Osteoblast (primary cell): Measurements from ENCODE around the gene ADCY1. TPM values are rescaled to one million over a fixed set of nuclear protein-coding genes. Genes with fewer than 3 reads are reported as not detected.

ENCODE experiments used
- DNase-seq: peaks from one replicate; pipeline ENCODE4 v3.0.0; 2011; ENCODE audit warnings: low spot score, mixed read lengths; ENCODE audit not compliant: insufficient read length; ENCODE audit errors: missing footprints
- H2AFZ ChIP-seq: 2 replicates; pipeline ENCODE4 v1.6.0; 2011; ENCODE audit warnings: mild to moderate bottlenecking, low read length
- H3K27ac ChIP-seq: 2 replicates; pipeline ENCODE4 v1.5.1; 2011; ENCODE audit warnings: mild to moderate bottlenecking, low read depth, low read length, moderate library complexity
- H3K27me3 ChIP-seq: 2 replicates; pipeline ENCODE4 v1.6.0; 2012; ENCODE audit warnings: mild to moderate bottlenecking, control low read depth, inconsistent platforms, low read length, moderate library complexity; ENCODE audit not compliant: insufficient read depth
- H3K36me3 ChIP-seq: 2 replicates; pipeline ENCODE4 v1.5.1; 2011; ENCODE audit warnings: mild to moderate bottlenecking, low read length, control low read depth, moderate library complexity; ENCODE audit not compliant: insufficient read depth
- H3K4me1 ChIP-seq: 2 replicates; pipeline ENCODE4 v1.5.1; 2011; ENCODE audit warnings: mild to moderate bottlenecking, low read length, control low read depth, moderate library complexity; ENCODE audit not compliant: insufficient read depth
- H3K4me2 ChIP-seq: 2 replicates; pipeline ENCODE4 v1.6.0; 2011; ENCODE audit warnings: mild to moderate bottlenecking, low read length; ENCODE audit not compliant: insufficient read depth
- H3K4me3 ChIP-seq: fragments of 200-600 bp; sonication (generic); 3 replicates; pipeline ENCODE4 v1.5.1; 2012; ENCODE audit warnings: mild to moderate bottlenecking, low read length, inconsistent platforms; ENCODE audit not compliant: insufficient read depth
- H3K79me2 ChIP-seq: 2 replicates; pipeline ENCODE4 v1.6.0; 2012; ENCODE audit warnings: mild to moderate bottlenecking, low read length, control low read depth, inconsistent platforms; ENCODE audit not compliant: insufficient read depth
- H3K9me3 ChIP-seq: 2 replicates; pipeline ENCODE4 v1.5.1; 2011; ENCODE audit warnings: low read depth, low read length, control low read depth
- H4K20me1 ChIP-seq: 2 replicates; pipeline ENCODE4 v1.6.0; 2012; ENCODE audit warnings: mild to moderate bottlenecking, low read length, control low read depth; ENCODE audit not compliant: insufficient read depth
- total RNA-seq: library from RNA; depleted of rRNA; stranded (reverse); fragments of >200 nt; gene quantifications from 2 replicates; pipeline ENCODE4 v1.2.3, GENCODE V29; 2012
- TF ChIP-seq, protein P1 (sequence below): IDR thresholded peaks from 2 replicates; pipeline ENCODE4 v1.5.1; 2011; ENCODE audit warnings: mild to moderate bottlenecking, low read depth, low read length, moderate library complexity; ENCODE audit errors: extremely low read depth

ADCY1 gene
- total RNA-seq, 1 donor = 1.1 TPM

DNA sequence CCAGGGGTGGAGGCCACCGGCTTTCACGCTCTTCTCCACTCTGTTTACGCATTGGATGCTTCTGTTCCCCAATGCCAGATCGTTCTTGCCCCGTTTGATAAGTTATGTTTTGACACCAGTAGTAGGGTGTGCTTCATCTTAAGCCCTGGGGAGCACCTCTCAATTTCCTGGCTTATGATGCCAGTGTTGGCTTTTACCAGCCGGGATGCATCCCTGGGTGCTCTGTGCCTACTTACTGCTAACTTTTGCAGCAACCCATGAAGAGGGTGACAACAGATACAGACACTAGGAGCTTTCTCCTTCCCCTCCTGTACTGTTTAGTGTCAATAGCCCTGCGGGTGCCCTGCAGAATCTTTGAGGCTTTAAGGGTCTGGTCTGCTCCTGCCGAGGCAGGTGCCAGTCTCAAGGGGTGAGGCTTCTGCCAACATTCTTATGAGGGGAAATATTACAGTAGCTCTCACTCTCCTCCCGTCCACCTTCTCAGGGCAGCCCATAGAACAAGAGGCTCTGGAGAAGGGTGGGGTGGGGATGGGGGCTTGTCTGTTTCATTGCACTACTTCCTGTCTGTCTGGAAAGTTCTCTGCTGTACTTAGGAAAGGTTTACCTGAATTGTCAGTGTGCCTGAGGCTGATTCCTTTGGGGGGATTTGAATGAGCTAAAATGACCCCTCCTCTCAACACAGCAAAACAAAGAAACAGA is 23.3 kb downstream of the ADCY1 start:
- DNase-seq = no peak
- H3K4me3 ChIP-seq = no peak overlapping the region
- TF ChIP-seq, protein P1, sequence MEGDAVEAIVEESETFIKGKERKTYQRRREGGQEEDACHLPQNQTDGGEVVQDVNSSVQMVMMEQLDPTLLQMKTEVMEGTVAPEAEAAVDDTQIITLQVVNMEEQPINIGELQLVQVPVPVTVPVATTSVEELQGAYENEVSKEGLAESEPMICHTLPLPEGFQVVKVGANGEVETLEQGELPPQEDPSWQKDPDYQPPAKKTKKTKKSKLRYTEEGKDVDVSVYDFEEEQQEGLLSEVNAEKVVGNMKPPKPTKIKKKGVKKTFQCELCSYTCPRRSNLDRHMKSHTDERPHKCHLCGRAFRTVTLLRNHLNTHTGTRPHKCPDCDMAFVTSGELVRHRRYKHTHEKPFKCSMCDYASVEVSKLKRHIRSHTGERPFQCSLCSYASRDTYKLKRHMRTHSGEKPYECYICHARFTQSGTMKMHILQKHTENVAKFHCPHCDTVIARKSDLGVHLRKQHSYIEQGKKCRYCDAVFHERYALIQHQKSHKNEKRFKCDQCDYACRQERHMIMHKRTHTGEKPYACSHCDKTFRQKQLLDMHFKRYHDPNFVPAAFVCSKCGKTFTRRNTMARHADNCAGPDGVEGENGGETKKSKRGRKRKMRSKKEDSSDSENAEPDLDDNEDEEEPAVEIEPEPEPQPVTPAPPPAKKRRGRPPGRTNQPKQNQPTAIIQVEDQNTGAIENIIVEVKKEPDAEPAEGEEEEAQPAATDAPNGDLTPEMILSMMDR = no peak
- no peak overlapping the region for H3K4me2 ChIP-seq
- no peaks in the 10 kb centered on the region for H3K9me3 ChIP-seq
- no peaks in the 10 kb centered on the region for H3K4me1 ChIP-seq
- H3K36me3 ChIP-seq = no peaks in the 10 kb centered on the region
- no peaks in the 10 kb centered on the region for H3K79me2 ChIP-seq
- H4K20me1 ChIP-seq = no peaks in the 10 kb centered on the region
- H2AFZ ChIP-seq = no peak overlapping the region
- peaks cover 8% of the 10 kb centered on the region for H3K27me3 ChIP-seq
- no peak overlapping the region for H3K27ac ChIP-seq

DNA sequence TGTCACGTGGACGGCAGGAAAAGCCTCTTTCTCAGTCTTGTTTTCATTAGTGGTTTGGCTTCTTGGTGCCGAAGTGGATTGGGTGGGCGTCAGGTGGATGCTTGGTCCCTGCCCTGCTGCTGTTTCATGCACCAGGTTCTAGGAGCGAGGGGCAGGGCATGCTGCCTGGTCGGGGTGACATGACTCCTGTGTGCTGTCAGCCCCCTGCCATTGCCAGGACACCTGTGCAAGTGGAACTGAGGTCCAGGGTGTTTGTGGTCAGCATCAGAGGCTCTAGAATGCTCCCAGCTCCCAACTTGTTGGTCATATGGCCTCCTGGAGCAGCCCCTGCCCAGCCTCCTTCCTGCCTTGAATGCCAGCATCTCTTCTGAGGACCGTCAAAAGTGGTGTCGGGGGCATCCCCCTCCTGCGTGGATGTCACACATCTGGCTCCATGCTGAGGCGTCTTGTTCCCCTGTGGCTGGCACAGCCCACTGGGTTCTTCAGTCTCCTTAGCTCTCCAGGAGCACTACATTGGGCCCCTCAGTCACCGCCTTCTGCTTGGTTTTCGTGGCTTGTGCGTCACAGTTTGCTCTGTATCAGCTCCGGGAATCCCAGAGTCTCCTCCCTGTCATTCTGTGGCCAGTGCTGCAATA is 24.8 kb downstream of the ADCY1 start:
- TF ChIP-seq, protein P1 = no peak
- Histone ChIP-seq H3K4me2 (no peak overlapping the region), H3K4me3 (no peak overlapping the region), H3K79me2 (no peaks in the 10 kb centered on the region), H3K4me1 (no peaks in the 10 kb centered on the region), H3K36me3 (no peaks in the 10 kb centered on the region), H3K9me3 (no peaks in the 10 kb centered on the region), H3K27ac (no peak overlapping the region), H2AFZ (no peak overlapping the region), H4K20me1 (no peaks in the 10 kb centered on the region), H3K27me3 (peaks cover 8% of the 10 kb centered on the region)
- no peak for DNase-seq

DNA sequence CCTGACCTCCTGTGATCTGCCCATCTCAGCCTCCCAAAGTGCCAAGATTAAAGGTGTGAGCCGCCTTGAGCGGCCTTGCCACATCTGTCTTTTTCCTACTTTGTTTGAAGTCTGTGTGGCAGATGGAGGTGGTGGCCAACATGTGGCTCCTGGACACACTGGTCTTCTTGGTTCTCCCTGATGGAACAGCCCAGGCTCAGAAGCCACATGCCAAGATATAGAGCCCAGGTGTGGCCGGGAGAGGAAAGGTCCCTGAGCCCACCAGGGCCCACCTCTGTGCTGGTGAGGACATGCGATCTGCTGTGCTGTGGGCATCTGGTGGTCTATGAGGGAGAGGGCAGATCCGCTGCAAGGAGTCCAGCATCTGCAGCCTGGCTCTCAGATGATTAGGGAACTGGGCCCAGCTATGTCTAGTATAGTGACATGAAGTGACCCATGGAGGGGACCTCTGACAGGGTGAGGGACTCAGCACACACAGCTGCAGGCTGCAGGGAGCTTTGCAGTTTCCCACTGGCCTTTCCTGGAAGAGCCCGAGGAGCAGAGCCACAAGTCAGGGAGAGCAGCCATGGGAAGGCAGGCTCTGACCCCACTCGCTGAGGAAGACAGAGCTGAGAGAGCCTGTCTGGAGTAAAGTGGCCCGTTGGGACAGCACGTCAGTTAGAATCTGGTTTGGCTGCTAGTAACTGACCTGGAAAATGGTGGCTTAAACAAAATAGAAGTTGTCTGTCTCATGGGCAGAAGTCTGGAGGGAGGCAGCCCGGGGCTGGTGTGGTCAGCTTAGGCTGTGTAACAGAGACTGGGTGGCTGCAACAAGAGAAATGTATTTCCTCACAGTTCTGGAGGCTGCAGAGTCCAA is 25.9 kb downstream of the ADCY1 start:
- TF ChIP-seq, protein P1 = no peak
- Histone ChIP-seq H3K79me2 (no peaks in the 10 kb centered on the region), H3K27ac (no peak overlapping the region), H4K20me1 (no peaks in the 10 kb centered on the region), H3K4me3 (no peak overlapping the region), H3K4me2 (no peak overlapping the region), H3K36me3 (no peaks in the 10 kb centered on the region), H2AFZ (no peak overlapping the region), H3K27me3 (peaks cover 8% of the 10 kb centered on the region), H3K9me3 (no peaks in the 10 kb centered on the region), H3K4me1 (no peaks in the 10 kb centered on the region)
- DNase-seq = no peak

DNA sequence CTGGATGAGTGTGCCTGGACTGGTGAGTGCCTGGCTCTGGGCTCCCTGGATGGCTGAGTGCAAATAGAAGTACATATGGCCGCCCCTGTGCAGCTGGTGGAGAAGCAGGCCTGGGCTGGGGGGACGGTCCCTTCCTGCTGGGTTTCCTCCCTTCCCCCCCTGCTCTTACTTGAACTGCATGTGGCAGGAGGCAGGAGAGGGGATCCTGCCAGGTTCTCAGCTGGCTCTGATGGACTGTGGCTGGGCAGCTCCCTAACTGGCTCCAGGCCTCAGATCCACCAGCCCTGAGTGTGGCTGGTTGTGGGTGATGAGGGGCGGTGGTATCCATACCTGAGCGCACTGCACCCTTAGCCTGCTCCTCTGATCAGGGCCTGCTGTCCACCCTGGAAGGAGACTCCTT is 26.9 kb downstream of the ADCY1 start:
- peaks cover 8% of the 10 kb centered on the region for H3K27me3 ChIP-seq
- DNase-seq = no peak
- TF ChIP-seq, protein P1 = no peak
- H2AFZ ChIP-seq = no peak overlapping the region
- H3K4me2 ChIP-seq = no peak overlapping the region
- H3K27ac ChIP-seq = no peak overlapping the region
- H3K9me3 ChIP-seq = no peaks in the 10 kb centered on the region
- H3K79me2 ChIP-seq = no peaks in the 10 kb centered on the region
- H4K20me1 ChIP-seq = no peaks in the 10 kb centered on the region
- H3K4me1 ChIP-seq = no peaks in the 10 kb centered on the region
- H3K36me3 ChIP-seq = no peaks in the 10 kb centered on the region
- H3K4me3 ChIP-seq = no peak overlapping the region
